HG02642 (cell line): Measurements from ENCODE around the gene DNASE2.
"Not testable (repeated sequence)": the region's sequence is repeated elsewhere in the genome, so short reads cannot be mapped to it uniquely, and the experiment has no call there.

ENCODE experiments used
- ATAC-seq: cut with Tn5 transposase; IDR thresholded peaks from one replicate; pipeline ENCODE4 v1.9.1; 2021; ENCODE audit warnings: mild to moderate bottlenecking; ENCODE audit not compliant: unreplicated experiment, poor library complexity

DNASE2 gene

DNA sequence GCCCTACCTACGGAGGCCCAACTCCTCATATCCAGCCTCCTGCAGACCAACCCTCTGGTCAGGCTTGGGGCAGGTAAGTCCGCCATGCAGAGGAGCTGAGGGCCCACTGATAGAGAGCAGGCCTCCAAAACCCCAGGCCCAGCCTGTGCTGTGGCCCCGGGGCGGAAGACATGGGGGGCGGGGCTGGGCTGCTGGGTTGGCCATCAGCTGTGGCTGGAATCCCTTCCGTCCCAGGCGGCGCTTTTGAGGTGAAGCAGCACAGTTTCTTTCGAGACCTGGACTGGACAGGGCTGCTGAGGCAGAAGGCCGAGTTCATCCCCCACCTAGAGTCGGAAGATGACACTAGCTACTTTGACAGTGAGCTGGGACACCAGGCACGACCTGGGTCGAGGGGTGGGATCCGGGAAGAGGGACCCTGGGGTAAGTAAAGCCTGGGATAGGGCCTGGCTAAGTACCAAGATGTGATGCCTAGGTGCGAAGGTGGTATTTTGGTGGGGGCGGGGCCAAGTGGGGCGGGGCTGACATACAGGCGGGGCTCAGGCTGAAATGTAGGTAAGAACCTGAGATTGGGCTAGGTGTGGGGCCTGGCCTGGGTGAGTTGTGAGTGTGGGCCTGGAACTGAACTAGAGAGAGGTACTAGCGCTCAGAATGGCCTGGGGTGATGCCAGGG lies 15.4 kb downstream of the DNASE2 start:
- ATAC-seq: no peak

DNA sequence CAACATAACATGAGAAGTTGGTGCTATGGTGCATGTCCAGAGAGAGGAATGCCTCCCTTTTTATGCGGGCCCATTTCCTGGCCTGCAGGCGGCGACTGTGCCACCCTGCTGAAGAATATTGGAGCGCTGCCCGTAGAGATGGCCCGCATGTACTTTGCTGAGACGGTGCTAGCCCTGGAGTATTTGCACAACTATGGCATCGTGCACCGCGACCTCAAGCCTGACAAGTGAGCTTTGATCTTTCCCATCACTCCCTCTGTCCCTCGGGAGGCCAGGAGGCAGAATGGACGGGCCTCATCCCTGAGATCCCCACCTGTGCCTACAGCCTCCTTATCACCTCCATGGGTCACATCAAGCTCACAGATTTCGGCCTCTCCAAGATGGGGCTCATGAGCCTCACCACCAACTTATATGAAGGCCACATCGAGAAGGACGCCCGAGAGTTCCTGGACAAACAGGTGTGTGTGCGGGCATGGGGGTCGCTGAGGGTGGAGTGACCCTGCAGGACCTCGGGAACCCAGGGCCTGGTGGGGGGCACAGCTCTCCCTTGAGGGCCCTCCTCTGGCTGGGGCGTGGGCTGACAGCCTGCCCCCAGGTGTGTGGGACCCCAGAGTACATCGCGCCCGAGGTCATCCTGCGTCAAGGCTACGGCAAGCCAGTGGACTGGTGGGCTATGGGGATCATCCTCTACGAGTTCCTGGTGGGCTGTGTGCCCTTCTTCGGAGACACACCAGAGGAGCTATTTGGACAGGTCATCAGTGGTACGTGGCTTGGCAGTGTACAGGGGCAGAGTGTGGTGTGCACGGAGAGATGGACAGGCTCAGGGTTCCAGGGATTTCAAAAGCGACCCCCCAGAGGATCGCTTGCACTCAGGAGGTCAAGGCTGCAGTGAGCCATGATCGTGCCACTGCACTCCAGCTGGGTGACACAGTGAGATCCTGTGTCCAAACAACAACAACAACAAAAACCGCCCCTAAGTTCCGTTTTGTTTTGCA lies 16.2 kb downstream of the DNASE2 start:
- no peak for ATAC-seq

DNA sequence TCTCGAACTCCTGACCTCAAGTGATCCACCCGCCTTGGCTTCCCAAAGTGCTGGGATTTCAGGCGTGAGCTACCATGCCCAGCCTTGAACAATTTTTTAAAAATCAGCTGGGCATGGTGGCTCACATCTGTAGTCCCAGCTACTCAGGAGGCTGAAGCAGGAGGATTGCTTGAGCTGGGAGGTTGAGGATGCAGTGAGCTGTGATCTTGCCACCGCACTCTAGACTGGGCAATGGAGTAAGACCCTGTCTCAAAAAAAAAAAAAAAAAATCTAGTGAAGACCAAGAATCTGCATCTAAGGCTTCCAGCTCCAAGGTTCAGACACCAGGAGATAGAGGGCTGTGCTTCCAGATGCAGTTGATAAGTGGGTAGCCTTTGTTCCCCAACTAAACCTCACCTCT lies 17.1 kb downstream of the DNASE2 start:
- ATAC-seq: no peak

DNA sequence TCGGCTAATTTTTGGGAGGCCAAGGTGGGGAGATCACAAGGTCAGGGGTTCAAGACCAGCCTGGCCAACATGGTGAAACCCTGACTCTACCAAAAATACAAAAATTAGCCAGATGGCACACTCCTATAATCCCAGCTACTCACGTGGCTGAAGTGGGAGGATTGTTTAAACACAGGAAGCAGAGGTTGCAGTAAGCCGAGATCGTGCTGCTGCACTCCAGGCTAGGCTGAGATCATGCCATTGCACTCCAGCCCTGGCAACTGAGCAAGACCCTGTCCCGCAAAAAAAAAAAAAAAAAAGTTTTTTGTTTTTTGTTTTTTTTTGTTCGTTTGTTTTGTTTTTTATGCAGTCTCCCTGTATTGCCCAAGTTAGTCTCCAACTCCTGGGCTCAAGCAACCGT lies 21.7 kb downstream of the DNASE2 start:
- ATAC-seq: no peak

DNA sequence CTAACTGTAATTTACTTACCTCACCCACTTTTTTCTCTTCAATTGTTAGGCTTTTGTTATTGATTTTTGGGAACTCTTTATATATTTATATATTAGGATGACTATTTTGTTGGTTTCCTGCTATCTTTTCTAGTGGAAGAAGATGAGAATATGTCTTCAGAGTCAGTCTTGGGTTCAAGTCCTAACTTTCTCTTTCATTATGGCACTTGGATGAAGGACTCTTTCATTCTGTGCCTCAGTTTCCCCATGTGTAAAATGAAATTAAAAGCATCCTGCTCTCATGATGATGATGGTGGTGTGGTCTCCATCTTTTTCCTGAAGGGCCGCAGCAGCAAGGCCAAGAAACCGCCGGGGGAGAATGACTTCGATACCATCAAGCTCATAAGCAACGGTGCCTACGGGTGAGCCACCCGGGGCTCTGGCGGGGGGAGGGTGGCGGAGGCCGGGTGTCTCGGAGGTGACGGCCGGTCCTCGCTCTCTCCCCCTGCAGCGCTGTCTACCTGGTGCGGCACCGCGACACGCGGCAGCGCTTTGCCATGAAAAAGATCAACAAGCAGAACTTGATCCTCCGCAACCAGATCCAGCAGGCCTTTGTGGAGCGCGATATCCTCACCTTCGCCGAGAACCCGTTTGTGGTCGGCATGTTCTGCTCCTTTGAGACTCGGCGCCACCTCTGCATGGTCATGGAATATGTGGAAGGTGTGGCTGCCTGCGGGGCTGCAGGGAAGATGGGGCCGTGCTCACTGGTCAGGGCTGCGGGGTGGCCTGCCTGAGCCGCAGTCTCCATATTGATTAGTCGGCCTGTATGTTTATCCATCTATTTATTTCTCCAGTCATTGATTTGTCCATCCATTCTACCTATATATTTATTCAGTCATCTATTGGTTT lies 23.0 kb downstream of the DNASE2 start:
- no peak for ATAC-seq

DNA sequence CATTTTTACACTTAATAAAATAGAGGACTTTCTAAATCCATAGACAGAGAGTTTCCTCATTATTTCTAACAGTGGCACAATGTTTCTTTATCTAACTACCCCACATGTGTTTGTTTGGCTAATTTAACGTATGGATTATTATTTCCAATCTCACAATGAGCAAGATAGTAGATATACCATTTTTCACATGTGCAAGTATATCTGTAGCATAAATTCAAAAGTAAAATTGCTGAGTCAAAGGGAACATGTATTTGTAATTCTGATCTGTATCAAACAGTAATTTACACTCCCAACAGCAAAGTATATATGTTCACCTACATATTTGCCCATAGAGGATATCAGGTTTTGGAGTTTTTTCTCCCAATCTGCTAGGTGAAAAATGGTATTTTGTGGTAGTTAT lies 24.6 kb downstream of the DNASE2 start:
- ATAC-seq: no peak

DNA sequence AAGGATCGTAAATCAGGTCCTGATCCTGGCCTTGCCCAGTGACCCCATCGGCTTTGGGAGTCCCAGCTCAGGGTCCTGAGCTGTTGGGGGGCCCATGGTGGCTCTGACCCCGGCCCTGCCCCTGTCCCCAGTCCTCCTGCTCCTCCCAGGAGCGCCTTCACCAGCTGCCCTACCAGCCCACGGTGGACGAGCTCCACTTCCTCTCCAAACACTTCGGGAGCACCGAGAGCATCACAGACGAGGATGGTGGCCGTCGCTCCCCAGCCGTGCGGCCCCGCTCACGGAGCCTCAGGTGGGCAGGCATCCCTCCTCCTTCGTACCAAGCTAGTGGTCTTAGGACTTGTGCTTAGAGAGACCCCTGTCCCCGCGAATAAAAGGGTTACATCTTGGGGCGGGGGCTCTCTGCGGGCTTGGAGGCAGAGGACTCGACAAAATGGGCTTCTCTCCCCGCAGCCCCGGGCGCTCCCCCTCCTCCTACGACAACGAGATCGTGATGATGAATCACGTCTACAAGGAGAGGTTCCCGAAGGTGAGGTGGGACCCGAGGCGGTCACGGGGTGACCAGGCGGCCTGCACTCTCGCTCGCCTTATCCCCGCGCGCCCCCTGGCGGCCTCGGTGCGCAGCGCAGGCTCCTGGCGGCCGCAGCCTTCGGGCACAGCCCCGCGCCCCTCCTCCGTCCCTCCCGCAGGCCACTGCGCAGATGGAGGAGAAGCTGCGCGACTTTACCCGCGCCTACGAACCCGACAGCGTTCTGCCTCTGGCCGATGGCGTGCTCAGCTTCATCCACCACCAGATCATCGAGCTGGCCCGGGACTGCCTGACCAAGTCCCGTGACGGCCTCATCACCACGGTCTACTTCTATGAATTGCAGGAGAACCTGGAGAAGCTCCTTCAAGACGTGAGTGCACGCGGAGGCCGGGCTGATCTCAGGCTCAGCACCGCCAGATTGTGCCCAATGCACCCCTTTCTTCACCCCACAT lies 33.8 kb downstream of the DNASE2 start:
- peak; percentile 80 for ATAC-seq

DNA sequence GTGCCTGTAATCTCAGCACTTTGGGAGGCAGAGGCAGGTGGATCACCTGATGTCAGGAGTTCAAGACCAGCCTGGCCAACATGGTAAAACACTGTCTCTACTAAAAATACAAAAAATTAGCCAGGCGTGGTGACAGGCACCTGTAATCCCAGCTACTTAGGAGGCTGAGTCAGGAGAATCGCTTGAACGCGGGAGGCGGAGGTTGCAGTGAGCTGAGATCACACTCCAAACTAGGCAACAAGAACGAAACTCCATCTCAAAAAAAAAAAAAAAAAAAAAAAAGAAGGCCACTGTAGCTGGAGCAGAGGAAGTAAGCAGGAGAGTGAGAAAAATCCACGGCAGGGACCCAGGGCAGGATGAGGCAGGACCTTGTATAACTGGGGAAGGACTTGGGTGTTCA lies 34.6 kb downstream of the DNASE2 start:
- not testable (repeated sequence) for ATAC-seq

DNA sequence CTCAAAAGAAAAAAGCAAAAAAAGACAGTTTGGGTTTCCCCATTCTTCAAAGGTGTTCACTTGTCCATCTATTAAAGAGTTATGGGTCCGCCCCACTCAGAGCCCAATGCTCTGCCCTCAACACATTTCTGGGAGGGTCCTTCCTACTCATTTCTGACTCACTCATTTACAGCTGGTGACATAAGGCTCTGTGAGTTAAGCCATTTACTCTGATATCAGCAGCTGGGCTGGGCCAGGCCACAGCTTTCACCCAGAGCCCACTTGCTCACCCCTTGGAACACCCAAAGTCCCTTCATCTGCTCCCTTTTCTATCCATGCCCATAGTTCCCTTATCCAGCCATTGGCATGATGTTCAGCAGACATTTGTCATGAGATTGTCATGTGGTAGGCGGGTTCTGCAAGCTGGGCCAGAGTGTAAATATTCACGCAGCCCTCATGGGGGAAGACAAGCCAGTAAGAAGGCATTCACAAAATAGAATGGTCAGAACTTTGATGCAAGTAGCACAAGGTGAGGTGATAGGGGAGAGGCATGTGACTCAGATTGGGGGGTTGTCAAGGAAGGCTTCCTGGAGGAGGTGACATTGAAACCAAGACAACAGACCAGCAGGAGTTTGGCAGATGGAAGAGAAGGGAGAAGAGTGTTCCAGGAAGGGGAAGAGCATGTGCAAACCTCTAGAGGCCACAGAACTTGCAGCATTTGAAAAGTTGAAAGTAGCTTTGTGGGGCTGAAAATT lies 37.1 kb downstream of the DNASE2 start:
- ATAC-seq: no peak

DNA sequence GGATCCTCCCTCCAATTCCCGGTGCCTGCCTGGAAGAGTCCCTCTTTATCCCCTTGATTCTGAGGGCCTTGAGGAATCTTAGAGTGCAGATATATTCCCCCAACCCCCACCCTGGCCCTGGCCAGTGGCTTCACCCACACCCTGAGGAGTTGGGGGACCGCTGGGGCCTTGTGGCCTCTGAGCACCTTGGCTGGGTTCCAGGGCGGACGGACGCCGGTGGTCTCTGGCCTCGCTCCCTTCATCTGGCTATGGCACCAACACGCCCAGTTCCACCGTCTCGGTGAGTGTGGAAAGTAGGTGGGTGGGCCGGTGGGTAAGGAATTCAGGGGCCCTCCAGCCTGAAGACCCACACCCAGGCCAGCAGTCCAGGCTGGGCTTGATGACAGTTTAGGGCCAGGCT lies 37.9 kb downstream of the DNASE2 start:
- no peak for ATAC-seq

DNA sequence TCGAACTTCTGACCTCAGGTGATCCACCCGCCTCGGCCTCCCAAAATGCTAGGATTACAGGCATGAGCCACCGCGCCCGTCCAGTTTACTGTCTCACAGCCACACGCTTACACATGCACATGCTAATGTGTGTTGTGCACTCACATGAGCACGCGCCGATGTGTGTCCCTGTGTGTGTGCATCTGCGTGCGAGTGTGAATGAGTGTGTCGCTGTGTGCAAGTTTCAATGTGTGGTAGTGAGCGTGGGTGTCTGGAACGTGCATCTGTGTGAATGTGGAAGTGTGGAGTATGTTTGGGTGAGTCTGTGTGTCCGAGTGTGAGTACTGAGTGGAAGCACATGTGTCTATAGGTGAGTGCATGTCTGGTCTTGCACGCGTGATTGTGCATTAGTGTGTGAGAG lies 38.7 kb downstream of the DNASE2 start:
- ATAC-seq: no peak

DNA sequence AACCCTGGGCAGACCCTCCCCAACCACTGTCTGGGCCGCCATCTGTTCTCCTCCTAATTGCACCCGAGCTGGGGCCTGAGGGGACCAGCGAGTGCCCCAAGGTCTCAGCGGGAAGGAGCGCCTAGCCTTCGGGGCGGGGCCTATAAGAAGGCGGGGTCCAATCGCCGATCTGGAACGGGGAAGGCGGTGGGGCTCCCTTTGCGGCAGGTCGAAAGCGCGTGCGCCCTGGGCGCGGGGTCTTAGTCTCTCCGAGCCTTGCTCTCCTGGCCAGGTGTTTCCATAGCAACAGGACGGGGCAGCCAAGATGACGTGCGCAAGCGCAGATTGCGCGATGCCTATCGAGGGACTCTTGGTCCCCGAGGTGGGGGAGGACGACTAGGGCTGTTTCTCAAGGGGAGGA lies 40.2 kb downstream of the DNASE2 start:
- ATAC-seq: no peak

DNA sequence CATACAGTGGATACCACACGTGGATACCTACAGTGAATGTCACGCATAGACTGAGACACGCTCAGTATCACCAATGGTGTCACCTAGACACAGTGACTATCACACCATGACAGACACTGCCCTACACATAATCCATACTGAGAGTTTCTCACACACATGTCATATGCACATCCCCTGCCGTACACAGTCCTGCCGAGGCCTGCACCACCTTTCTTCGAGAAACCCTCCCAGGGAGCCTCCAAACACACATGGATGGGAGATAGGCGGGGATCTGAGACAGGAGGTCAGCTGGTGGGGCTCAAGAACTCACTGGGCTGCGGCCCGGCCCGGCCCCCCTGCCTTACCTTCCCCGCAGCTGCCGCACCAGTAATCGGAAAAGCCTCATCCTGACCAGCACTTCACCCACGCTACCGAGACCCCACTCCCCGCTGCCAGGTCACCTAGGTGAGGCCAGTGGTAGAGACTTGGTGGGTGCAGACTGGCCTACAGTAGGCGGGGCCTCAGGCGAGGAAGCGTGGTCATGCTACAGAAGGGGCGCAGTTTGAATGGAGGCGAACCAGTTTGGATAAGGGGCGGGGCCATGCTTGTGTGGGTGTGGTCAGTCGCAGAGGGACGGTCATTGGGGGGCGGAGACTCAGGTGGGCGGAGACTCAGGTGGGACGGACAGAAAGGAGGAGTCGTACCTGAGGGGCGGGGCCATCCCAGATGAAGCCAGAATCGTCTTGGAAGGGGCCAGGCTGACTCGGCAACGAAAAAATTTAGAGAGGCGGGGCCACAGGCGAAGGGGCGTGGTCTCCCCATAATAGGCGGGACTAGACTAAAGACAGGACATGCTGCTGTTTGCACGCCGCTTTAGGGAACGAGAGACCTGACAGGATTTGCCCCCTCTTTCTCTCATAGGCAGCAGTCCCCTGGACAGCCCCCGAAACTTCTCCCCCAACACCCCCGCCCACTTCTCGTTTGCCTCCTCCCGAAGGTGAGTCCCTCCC lies 40.9 kb downstream of the DNASE2 start:
- no peak for ATAC-seq

DNA sequence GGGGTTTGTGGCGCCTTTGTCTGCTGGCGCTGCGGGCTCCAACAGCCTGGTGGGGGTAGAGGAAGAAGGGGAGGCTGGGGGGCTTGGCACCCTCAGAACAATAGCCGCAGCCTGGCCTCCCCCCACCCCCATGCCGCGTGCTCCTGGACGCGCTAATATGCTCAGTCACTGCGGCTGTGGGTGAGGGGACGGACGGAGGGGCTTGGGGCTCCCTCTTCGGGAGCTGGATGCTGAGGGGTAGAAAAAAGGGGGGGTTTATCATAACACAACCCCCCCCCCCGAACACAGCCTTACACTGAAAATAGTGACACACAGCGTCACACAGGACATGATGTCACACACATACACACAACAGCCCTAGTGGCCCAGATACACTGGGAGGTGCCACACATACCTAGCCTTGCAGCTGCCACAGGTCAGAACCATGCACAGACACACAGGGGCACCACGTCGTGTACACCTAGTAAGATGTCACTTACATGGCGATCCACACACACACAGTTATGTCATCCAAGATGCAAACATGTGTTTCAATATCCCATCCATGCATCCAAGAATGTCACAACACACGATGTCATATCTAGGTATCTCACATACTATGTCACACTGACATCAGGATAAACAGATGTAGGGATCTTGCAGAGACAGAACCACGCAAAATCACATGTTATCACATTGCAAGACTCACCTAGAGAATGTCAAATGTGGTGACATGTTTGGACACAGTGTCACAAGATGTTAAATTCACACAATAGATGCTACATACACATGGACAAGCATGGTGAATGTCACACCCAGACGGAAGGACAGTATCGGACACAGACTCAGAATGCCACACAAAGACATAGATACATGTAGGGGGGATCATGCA lies 42.1 kb downstream of the DNASE2 start:
- ATAC-seq: no peak

DNA sequence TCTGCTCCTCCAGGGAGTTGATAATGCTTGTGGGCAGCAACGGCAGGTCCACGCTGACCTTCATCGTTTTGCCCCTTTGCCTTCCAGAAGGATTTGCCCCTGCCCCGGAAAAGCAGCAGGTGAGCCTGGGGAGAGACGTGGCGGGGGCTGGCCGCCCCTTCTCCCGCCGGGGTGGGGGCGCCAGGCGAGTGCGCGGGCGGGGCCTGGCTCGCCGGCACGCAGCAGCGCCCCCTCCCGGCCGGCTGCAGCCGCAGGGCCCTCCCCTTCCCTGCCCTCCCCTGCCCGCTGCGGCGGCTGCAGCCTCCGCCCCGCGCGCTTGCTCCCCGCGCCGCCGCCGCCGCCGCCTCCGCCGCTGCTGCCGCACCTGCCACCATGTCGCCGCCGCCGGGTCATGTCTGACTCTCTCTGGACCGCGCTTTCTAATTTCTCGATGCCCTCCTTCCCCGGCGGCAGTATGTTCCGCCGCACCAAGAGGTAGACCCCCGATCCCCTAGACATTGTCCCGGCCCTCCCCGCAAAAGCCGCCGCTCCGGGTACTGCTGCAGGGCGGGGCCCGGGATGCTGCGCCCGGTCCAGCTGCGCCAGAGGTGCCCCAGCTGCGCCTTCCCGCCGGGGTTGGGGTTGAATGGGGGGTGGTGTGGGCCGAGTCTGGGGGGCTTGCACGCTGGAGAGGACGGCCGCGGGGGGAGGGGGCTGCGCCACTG lies 42.9 kb downstream of the DNASE2 start, which contains the start of gene MAST1:
Gene MAST1, plus strand, starts transcription at position 334 of the 704 bp plus-strand sequence. Its CDS starts 58 bp downstream, at position 392.
- ATAC-seq: no peak

DNA sequence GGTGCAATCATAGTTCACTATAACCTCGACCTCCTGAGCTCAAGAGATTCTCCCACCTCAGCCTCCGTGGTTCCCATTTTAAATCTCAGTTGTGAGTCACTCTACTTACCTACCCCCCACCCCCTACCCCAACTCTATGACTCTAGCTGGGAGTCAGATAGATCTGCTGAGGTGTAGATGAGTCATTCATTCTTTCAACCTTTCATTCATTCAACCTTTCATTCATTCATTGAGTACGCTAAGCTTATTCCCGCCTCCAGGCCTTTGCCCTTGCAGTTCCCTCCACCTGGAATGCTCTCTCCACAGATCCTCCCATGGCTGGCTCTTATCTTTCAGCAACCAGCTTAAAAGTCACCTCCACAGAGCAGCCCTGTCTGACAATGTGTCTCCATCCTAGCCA lies 44.0 kb downstream of the DNASE2 start:
- ATAC-seq: no peak
